Esophagus squamous epithelium (tissue), 5 donors: ENCODE measurements around the gene SHISAL2A. TPM values are rescaled to one million over a fixed set of nuclear protein-coding genes. Genes with fewer than 3 reads are reported as not detected.

ENCODE experiments used
- DNase-seq: peaks from one replicate; lab custom pipeline; 2025; lab: John Stamatoyannopoulos, UW
- H3K27ac ChIP-seq, 4 donors: fragments of 200-600 bp; sonication (generic); one replicate each; pipeline ENCODE4 v1.5.1; 2016 to 2019; ENCODE audit warnings: mild to moderate bottlenecking in 1 of 4
- H3K27me3 ChIP-seq, 4 donors: fragments of 200-600 bp; sonication (generic); 1 replicate in 3 of 4; 2 replicates in 1 of 4; pipeline versions ENCODE4 v1.5.1 to v1.6.0; 2017 to 2021; ENCODE audit warnings: antibody characterized with exemption in 1 of 4
- H3K36me3 ChIP-seq, 3 donors: fragments of 200-600 bp; sonication (generic); one replicate each; pipeline ENCODE4 v1.5.1; 2016 to 2019
- H3K4me1 ChIP-seq, 3 donors: fragments of 200-600 bp; sonication (generic); one replicate each; pipeline ENCODE4 v1.5.1; 2017 to 2019
- H3K4me3 ChIP-seq, 4 donors: fragments of 200-600 bp; sonication (generic); 1 replicate in 3 of 4; 2 replicates in 1 of 4; pipeline ENCODE4 v1.5.1; 2016 to 2019; ENCODE audit warnings: mild to moderate bottlenecking in 2 of 4, moderate library complexity in 1 of 4
- H3K9me3 ChIP-seq, 3 donors: fragments of 200-600 bp; sonication (generic); one replicate each; pipeline ENCODE4 v1.5.1; 2016 to 2019
- CTCF ChIP-seq, 6 experiments: fragments of 450-650 bp in 4 of 6; fragments of 200-600 bp in 2 of 6; sonication (generic) in 2 of 6; IDR thresholded peaks; one replicate each; pipeline ENCODE4 v1.5.1; 2016 to 2019; ENCODE audit warnings: antibody characterized with exemption in 6 of 6, mild to moderate bottlenecking in 4 of 6, moderate library complexity in 4 of 6
- POLR2A ChIP-seq, 4 donors: fragments of 450-650 bp; IDR thresholded peaks; one replicate each; pipeline ENCODE4 v1.6.1; 2017; ENCODE audit warnings: antibody characterized with exemption in 4 of 4, mild to moderate bottlenecking in 4 of 4, moderate library complexity in 3 of 4
- WGBS, 2 donors: methylation state at CpG; one replicate each; pipeline ENCODE4 v1.1.5; 2018; 5-methylcytosine and 5-hydroxymethylcytosine counted together
- intact Hi-C: fragments of 100-400 bp; cut with DNase I; formaldehyde crosslinking; loops from one replicate; pipeline ENCODE4 v1.15.0; 2022
- total RNA-seq, 4 donors: library from RNA; depleted of rRNA; stranded (reverse); fragments of >200 nt; gene quantifications; one replicate each; pipeline ENCODE4 v1.1.0, GENCODE V29; 2016
- donor health status: DM: yes; HTN: yes; CAD: no.

SHISAL2A gene
- total RNA-seq, 4 donors from 2014 or later = 1.7 TPM; not detected in 3

GRCh38 chr1:52628614-52629324, 4.2 kb upstream of the SHISAL2A start:
- peaks cover 0 to under 1% (median 0%) of the 10 kb centered on the region in 3 donors for H3K9me3 ChIP-seq
- intact Hi-C loops = no loop called here
- 53 to 59% methylated on average over 7 to 8 of the region's 8 CpGs for WGBS, 2 donors
- no peak overlapping the region for H3K4me3 ChIP-seq
- H3K36me3 ChIP-seq = no peaks in the 10 kb centered on the region
- peaks cover 0 to 49% (median 1%) of the 10 kb centered on the region in 4 donors for H3K27me3 ChIP-seq
- TF ChIP-seq CTCF (IDR thresholded peaks at IDR 0.05) = no peak
- no peak for TF ChIP-seq POLR2A (IDR thresholded peaks at IDR 0.05)
- no peak for DNase-seq
- H3K4me1 ChIP-seq = peaks cover 3 to 20% (median 11%) of the 10 kb centered on the region in 3 donors
- H3K27ac ChIP-seq = no peak overlapping the region

- Histone ChIP-seq H3K27me3 (peaks cover 0 to 54% (median 1%) of the 10 kb centered on the region in 4 donors), H3K36me3 (no peaks in the 10 kb centered on the region), H3K9me3 (no peaks in the 10 kb centered on the region), H3K27ac (no peak overlapping the region), H3K4me3 (no peak overlapping the region), H3K4me1 (peaks cover 3 to 20% (median 11%) of the 10 kb centered on the region in 3 donors)
- intact Hi-C loops = no loop called here
- TF ChIP-seq CTCF (IDR thresholded peaks at IDR 0.05) = no peak
- TF ChIP-seq POLR2A (IDR thresholded peaks at IDR 0.05) = no peak
- WGBS, 2 donors = no CpG with 5 or more reads among the region's 7 CpGs
- no peak for DNase-seq
Measured at GRCh38 chr1:52629325-52629643, 3.7 kb upstream of the SHISAL2A start.

- Histone ChIP-seq H3K4me3 (no peak overlapping the region), H3K9me3 (no peaks in the 10 kb centered on the region), H3K36me3 (no peaks in the 10 kb centered on the region), H3K27me3 (peaks cover 0 to 58% (median 1%) of the 10 kb centered on the region in 4 donors), H3K27ac (no peak overlapping the region), H3K4me1 (peaks cover 3 to 20% (median 11%) of the 10 kb centered on the region in 3 donors)
- intact Hi-C loops = no loop called here
- no peak for DNase-seq
- TF ChIP-seq CTCF (IDR thresholded peaks at IDR 0.05) (no peak), POLR2A (IDR thresholded peaks at IDR 0.05) (no peak)
- 92 to 97% methylated on average over 2 of the region's 2 CpGs for WGBS, 2 donors
Measured at GRCh38 chr1:52629667-52630066, 3.3 kb upstream of the SHISAL2A start.

GRCh38 chr1:52631759-52632331, 1.1 kb upstream of the SHISAL2A start:
- intact Hi-C loops = no loop called here
- DNase-seq = no peak
- 68 to 91% methylated on average over 3 to 6 of the region's 8 CpGs for WGBS, 2 donors
- Histone ChIP-seq H3K27me3 (peaks cover 0 to 62% (median 1%) of the 10 kb centered on the region in 4 donors), H3K9me3 (no peaks in the 10 kb centered on the region), H3K36me3 (no peaks in the 10 kb centered on the region), H3K4me1 (peaks cover 7 to 26% (median 11%) of the 10 kb centered on the region in 3 donors), H3K4me3 (peak overlapping the region in 1 of 4 donors; percentile 61), H3K27ac (no peak overlapping the region)
- TF ChIP-seq POLR2A (IDR thresholded peaks at IDR 0.05) (no peak), CTCF (IDR thresholded peaks at IDR 0.05) (no peak)

GRCh38 chr1:52633291-52633754, 355 bp downstream of the SHISAL2A start:
- Histone ChIP-seq H3K4me3 (peak overlapping the region; percentile 27 to 61 (median 40)), H3K4me1 (peaks cover 9 to 29% (median 11%) of the 10 kb centered on the region in 3 donors), H3K27ac (peak overlapping the region in 3 of 4 donors; percentile 2 to 71 (median 28)), H3K27me3 (peaks cover 0 to 56% (median 1%) of the 10 kb centered on the region in 4 donors), H3K36me3 (no peaks in the 10 kb centered on the region), H3K9me3 (no peaks in the 10 kb centered on the region)
- DNase-seq = no peak
- intact Hi-C loops = no loop called here
- TF ChIP-seq CTCF (IDR thresholded peaks at IDR 0.05) = no peak
- no peak for TF ChIP-seq POLR2A (IDR thresholded peaks at IDR 0.05)
- WGBS, 2 donors = 6 to 14% methylated on average over 14 to 17 of the region's 52 CpGs
